ENCODE measurements around the gene PRSS33. TPM values are rescaled to one million over a fixed set of nuclear protein-coding genes. Genes with fewer than 3 reads are reported as not detected.

The PRSS33 gene
- total RNA-seq: not detected

DNA sequence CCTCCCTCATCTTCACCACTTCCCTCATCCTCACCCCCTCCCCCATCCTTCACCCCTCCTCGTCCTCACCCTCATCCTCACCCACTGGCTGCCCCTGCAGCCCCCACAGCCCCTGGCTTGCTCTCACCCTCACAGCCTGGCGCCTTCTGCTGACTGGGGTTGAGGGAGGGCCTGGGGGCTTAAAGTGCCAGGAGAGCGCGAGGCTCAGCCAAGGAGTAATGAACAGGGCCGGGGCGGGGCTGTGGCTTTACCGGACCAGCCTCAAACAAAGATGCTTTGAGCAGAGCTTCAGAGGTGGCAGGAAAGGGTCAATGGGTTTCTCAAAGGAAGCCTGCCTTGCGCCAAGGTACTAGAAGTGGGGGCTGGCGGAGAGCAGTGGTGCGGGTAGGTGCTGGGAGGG, at the start of gene PRSS33:
PRSS33 (minus strand) TSS at position 155 of the 400 bp plus-strand sequence. CDS start 1,013 bp downstream, outside the sequence.
- Mint-ChIP-seq H3K4me1 (peaks cover 9% of the 10 kb centered on the region), H3K27me3 (peaks cover 17% of the 10 kb centered on the region), H3K9me3 (ENCODE audit: low read depth) (no peaks in the 10 kb centered on the region), H3K4me3 (no peak within 1 kb of the TSS), H3K36me3 (no peaks in the 10 kb centered on the region), H3K27ac (no peak within 1 kb of the TSS)
- ATAC-seq (no peak), DNase-seq (no peak)
- CTCF ChIA-PET: no interaction called here

DNA sequence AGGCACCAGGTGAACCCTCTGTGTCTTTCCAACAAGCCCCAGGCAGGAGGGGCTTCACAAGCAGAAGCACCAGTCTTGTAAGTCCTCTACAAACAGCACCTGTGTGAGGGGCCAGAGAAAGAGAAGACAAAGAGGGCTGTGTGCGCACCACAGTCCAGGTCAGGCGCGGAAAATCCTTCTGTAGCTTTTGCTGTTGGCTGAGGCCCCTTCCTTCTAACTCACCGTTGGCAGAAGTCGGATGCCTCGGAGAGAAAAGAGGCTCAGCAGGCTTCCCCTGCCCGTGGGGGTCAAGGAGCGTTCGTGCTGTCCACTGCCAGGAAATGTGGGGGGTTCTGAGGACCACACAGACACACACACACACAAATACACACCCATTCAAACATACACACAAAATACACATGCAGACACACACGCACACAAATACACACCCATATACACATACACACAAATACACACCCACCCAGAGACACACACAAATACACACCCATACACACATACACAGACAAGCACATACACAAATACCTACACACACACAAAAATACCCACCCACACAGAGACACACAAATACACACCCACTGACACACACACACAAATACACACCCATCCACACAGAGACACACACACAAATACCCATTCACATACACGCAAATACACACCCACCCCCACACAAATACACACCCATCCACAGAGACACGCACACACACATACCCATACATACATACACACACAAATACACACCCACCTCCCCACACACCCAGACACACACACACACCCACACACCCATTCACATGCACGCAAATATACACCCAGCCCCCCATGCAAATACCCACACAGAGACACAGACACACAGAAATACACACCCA, 49.5 kb upstream of the PRSS33 start:
- peaks cover 2% of the 10 kb centered on the region for H3K9me3 Mint-ChIP-seq (ENCODE audit: low read depth)
- DNase-seq (no peak), ATAC-seq (no peak)
- H3K36me3 Mint-ChIP-seq: no peaks in the 10 kb centered on the region
- no peak overlapping the region for H3K27ac Mint-ChIP-seq
- H3K27me3 Mint-ChIP-seq: peaks cover 11% of the 10 kb centered on the region
- no peak overlapping the region for H3K4me3 Mint-ChIP-seq
- peaks cover 11% of the 10 kb centered on the region for H3K4me1 Mint-ChIP-seq
- CTCF ChIA-PET: no interaction called here

- no peaks in the 10 kb centered on the region for H3K36me3 Mint-ChIP-seq
- H3K27ac Mint-ChIP-seq: no peak overlapping the region
- CTCF ChIA-PET: no interaction called here
- peaks cover 5% of the 10 kb centered on the region for H3K4me1 Mint-ChIP-seq
- H3K9me3 Mint-ChIP-seq (ENCODE audit: low read depth): peaks cover 2% of the 10 kb centered on the region
- ATAC-seq (no peak), DNase-seq (no peak)
- no peak overlapping the region for H3K4me3 Mint-ChIP-seq
- peaks cover 11% of the 10 kb centered on the region for H3K27me3 Mint-ChIP-seq
These were observed 48.5 kb upstream of the PRSS33 start for GRCh38 chr16:2835638-2836493.

- H3K4me1 Mint-ChIP-seq: peaks cover 4% of the 10 kb centered on the region
- CTCF ChIA-PET: no interaction called here
- H3K4me3 Mint-ChIP-seq: no peak overlapping the region
- no peak for DNase-seq
- H3K36me3 Mint-ChIP-seq: no peaks in the 10 kb centered on the region
- H3K27ac Mint-ChIP-seq: no peak overlapping the region
- H3K27me3 Mint-ChIP-seq: peaks cover 11% of the 10 kb centered on the region
- no peak for ATAC-seq
- peaks cover 2% of the 10 kb centered on the region for H3K9me3 Mint-ChIP-seq (ENCODE audit: low read depth)
These were observed 47.6 kb upstream of the PRSS33 start for GRCh38 chr16:2834968-2835367.

DNA sequence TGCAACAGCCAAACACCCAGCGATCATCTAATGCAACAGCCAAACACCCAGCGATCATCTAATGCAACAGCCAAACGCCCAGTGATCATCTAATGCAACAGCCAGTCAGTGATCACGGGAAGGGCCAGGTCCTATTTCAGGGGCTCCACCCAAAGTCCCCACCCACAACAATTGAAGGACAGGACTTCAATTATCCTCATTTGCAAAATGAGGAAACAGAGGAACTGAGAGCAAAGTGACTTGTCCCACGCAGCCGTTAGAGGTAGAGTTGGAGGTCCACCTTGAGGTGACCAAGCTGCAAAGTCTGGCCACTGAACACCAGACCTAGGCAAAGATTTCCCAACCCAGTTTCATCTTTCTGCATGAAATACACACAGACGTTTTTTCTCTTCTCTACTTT, 46.4 kb upstream of the PRSS33 start:
- peaks cover 11% of the 10 kb centered on the region for H3K27me3 Mint-ChIP-seq
- H3K9me3 Mint-ChIP-seq (ENCODE audit: low read depth): peaks cover 2% of the 10 kb centered on the region
- CTCF ChIA-PET: no interaction called here
- ATAC-seq (no peak), DNase-seq (no peak)
- no peak overlapping the region for H3K27ac Mint-ChIP-seq
- no peaks in the 10 kb centered on the region for H3K36me3 Mint-ChIP-seq
- H3K4me1 Mint-ChIP-seq: peaks cover 2% of the 10 kb centered on the region
- H3K4me3 Mint-ChIP-seq: no peak overlapping the region

- Mint-ChIP-seq H3K4me3 (no peak overlapping the region), H3K9me3 (ENCODE audit: low read depth) (peaks cover 2% of the 10 kb centered on the region), H3K27ac (no peak overlapping the region), H3K36me3 (no peaks in the 10 kb centered on the region), H3K27me3 (peaks cover 9% of the 10 kb centered on the region), H3K4me1 (peaks cover 2% of the 10 kb centered on the region)
- CTCF ChIA-PET: no interaction called here
- DNase-seq: no peak
- no peak for ATAC-seq
These were observed 43.8 kb upstream of the PRSS33 start for GRCh38 chr16:2831203-2831602.

- Mint-ChIP-seq H3K27me3 (peaks cover 7% of the 10 kb centered on the region), H3K27ac (no peak overlapping the region), H3K4me3 (no peak overlapping the region), H3K4me1 (peaks cover 2% of the 10 kb centered on the region), H3K36me3 (no peaks in the 10 kb centered on the region), H3K9me3 (ENCODE audit: low read depth) (peaks cover 2% of the 10 kb centered on the region)
- ATAC-seq (no peak), DNase-seq (no peak)
- CTCF ChIA-PET: no interaction called here
These were observed 43.0 kb upstream of the PRSS33 start for GRCh38 chr16:2830355-2830695.

GRCh38 chr16:2829501-2830354, 42.4 kb upstream of the PRSS33 start, which contains the start of gene ZG16B:
Gene ZG16B, plus strand, starts transcription at chr16:2830303. Its CDS starts 139 bp downstream, at chr16:2830442.
- Mint-ChIP-seq H3K4me3 (no peak within 1 kb of the TSS), H3K27ac (no peak within 1 kb of the TSS), H3K27me3 (peaks cover 6% of the 10 kb centered on the region), H3K36me3 (no peaks in the 10 kb centered on the region), H3K9me3 (ENCODE audit: low read depth) (peaks cover 2% of the 10 kb centered on the region), H3K4me1 (peaks cover 2% of the 10 kb centered on the region)
- CTCF ChIA-PET: no interaction called here
- DNase-seq: no peak
- peak; percentile 53 for ATAC-seq

DNA sequence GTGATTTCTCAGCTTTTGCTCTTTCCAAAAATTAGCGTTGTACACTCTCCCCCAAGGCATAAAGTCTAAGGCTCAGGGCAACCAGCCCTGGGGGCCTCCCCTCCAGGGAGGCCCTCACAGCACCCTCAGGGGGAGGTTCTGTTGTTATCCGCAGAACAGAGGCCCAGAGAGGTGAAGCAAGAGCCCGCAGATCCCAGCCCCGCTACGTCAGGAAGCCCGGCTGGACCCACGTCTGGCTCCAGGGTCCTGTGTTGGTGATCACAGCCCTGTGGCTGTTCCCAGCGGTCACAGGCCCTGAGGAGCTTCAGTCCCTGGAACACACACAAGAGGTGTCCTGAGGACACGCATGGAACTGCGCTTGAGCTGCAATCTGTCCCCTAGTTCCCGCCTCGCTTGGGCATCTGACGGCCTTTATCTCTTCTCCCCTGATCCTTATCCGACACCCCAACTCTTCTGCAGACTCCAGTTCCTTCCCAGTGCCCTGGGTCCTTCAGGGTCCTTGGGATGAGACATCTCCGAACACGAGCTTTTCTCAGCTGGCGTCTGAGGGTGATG, 41.6 kb upstream of the PRSS33 start:
- no peak overlapping the region for H3K4me3 Mint-ChIP-seq
- DNase-seq (no peak), ATAC-seq (no peak)
- H3K36me3 Mint-ChIP-seq: no peaks in the 10 kb centered on the region
- CTCF ChIA-PET: no interaction called here
- peaks cover 6% of the 10 kb centered on the region for H3K27me3 Mint-ChIP-seq
- H3K4me1 Mint-ChIP-seq: peaks cover 2% of the 10 kb centered on the region
- H3K9me3 Mint-ChIP-seq (ENCODE audit: low read depth): peaks cover 2% of the 10 kb centered on the region
- no peak overlapping the region for H3K27ac Mint-ChIP-seq

GRCh38 chr16:2828521-2828840, 41.1 kb upstream of the PRSS33 start:
- CTCF ChIA-PET: no interaction called here
- H3K27ac Mint-ChIP-seq: no peak overlapping the region
- no peak for DNase-seq

GRCh38 chr16:2827831-2828520, 40.6 kb upstream of the PRSS33 start:
- H3K4me3 Mint-ChIP-seq: no peak overlapping the region
- H3K9me3 Mint-ChIP-seq (ENCODE audit: low read depth): peaks cover 2% of the 10 kb centered on the region
- no peak overlapping the region for H3K27ac Mint-ChIP-seq
- peaks cover 2% of the 10 kb centered on the region for H3K4me1 Mint-ChIP-seq
- DNase-seq (no peak), ATAC-seq (no peak)
- no peaks in the 10 kb centered on the region for H3K36me3 Mint-ChIP-seq
- CTCF ChIA-PET: no interaction called here
- peaks cover 4% of the 10 kb centered on the region for H3K27me3 Mint-ChIP-seq

More at GRCh38 chr16:2828521-2828840, 41.1 kb upstream of the PRSS33 start:
- Mint-ChIP-seq H3K4me1 (peaks cover 2% of the 10 kb centered on the region), H3K9me3 (ENCODE audit: low read depth) (peaks cover 2% of the 10 kb centered on the region), H3K36me3 (no peaks in the 10 kb centered on the region), H3K4me3 (no peak overlapping the region), H3K27me3 (peaks cover 4% of the 10 kb centered on the region)
- no peak for ATAC-seq

GRCh38 chr16:2827374-2827791, 40.0 kb upstream of the PRSS33 start:
- CTCF ChIA-PET: interaction anchor here (0.6 kb wide), 1 partner anchor 291 kb away, joined by 5 read pairs; no protein-coding TSS in a partner anchor

More at GRCh38 chr16:2827374-2827791, 40.0 kb upstream of the PRSS33 start:
- H3K4me3 Mint-ChIP-seq: no peak overlapping the region
- no peaks in the 10 kb centered on the region for H3K27me3 Mint-ChIP-seq
- no peaks in the 10 kb centered on the region for H3K36me3 Mint-ChIP-seq
- ATAC-seq (no peak), DNase-seq (no peak)
- no peak overlapping the region for H3K27ac Mint-ChIP-seq
- H3K4me1 Mint-ChIP-seq: peaks cover 2% of the 10 kb centered on the region
- no peaks in the 10 kb centered on the region for H3K9me3 Mint-ChIP-seq (ENCODE audit: low read depth)
